Mucosa of gallbladder (tissue), 1 donor: ENCODE data around the gene SUPV3L1. TPM values are rescaled to one million over a fixed set of nuclear protein-coding genes. Genes with fewer than 3 reads are reported as not detected.
"Not testable (repeated sequence)": the region's sequence is repeated elsewhere in the genome, so short reads cannot be mapped to it uniquely, and the experiment has no call there.

Experiments used
- DNase-seq: peaks from one replicate; pipeline ENCODE4 v3.0.0-alpha.2; 2020; ENCODE audit warnings: low spot score
- total RNA-seq: library from RNA; stranded (reverse); gene quantifications from one replicate; pipeline ENCODE4 v1.2.1, GENCODE V29; 2021
- donor health status: DM: no; HTN: no; CAD: no.

SUPV3L1 gene
- 21.8 TPM for total RNA-seq

- peak; percentile 96 for DNase-seq
Observed at GRCh38 chr10:69179743-69180524, at the start of gene SUPV3L1. TSS of gene SUPV3L1 (plus strand) at chr10:69180234. CDS start at chr10:69180292, 58 bp downstream.

GRCh38 chr10:69130251-69130650 is 49.8 kb upstream of the SUPV3L1 start:
- no peak for DNase-seq

- no peak for DNase-seq
Observed at GRCh38 chr10:69139961-69140360, 40.1 kb upstream of the SUPV3L1 start.

- no peak for DNase-seq
Observed at GRCh38 chr10:69141304-69141703, 38.7 kb upstream of the SUPV3L1 start.

- DNase-seq = not testable (repeated sequence)
Observed at GRCh38 chr10:69142074-69142473, 38.0 kb upstream of the SUPV3L1 start.

GRCh38 chr10:69142983-69143382 is 37.1 kb upstream of the SUPV3L1 start:
- DNase-seq = no peak

GRCh38 chr10:69145329-69145728 is 34.7 kb upstream of the SUPV3L1 start:
- DNase-seq = no peak

GRCh38 chr10:69145864-69146263 is 34.2 kb upstream of the SUPV3L1 start:
- DNase-seq = no peak

- DNase-seq = no peak
Observed at GRCh38 chr10:69146759-69147158, 33.3 kb upstream of the SUPV3L1 start.

GRCh38 chr10:69151984-69152383 is 28.1 kb upstream of the SUPV3L1 start:
- DNase-seq = no peak

GRCh38 chr10:69153227-69153626 is 26.8 kb upstream of the SUPV3L1 start:
- no peak for DNase-seq

- no peak for DNase-seq
Observed at GRCh38 chr10:69160809-69161241, 19.2 kb upstream of the SUPV3L1 start.

GRCh38 chr10:69168493-69168892 is 11.5 kb upstream of the SUPV3L1 start:
- no peak for DNase-seq

- no peak for DNase-seq
Observed at GRCh38 chr10:69172241-69172982, 7.6 kb upstream of the SUPV3L1 start.

GRCh38 chr10:69175326-69175725 is 4.7 kb upstream of the SUPV3L1 start:
- DNase-seq = not testable (repeated sequence)

GRCh38 chr10:69176823-69177222 is 3.2 kb upstream of the SUPV3L1 start:
- no peak for DNase-seq

GRCh38 chr10:69179089-69179742 is 818 bp upstream of the SUPV3L1 start:
- DNase-seq = no peak

GRCh38 chr10:69180525-69181204 is 631 bp downstream of the SUPV3L1 start:
- no peak for DNase-seq

- DNase-seq = no peak
Observed at GRCh38 chr10:69181433-69181832, 1.4 kb downstream of the SUPV3L1 start.

GRCh38 chr10:69182005-69182404 is 2.0 kb downstream of the SUPV3L1 start:
- no peak for DNase-seq

GRCh38 chr10:69186524-69186923 is 6.5 kb downstream of the SUPV3L1 start:
- DNase-seq = no peak

GRCh38 chr10:69201045-69201444 is 21.0 kb downstream of the SUPV3L1 start:
- DNase-seq = no peak
